Aorta (tissue), 5 donors: ENCODE results near the gene MXRA8. TPM values are rescaled to one million over a fixed set of nuclear protein-coding genes. Genes with fewer than 3 reads are reported as not detected.
A peak's percentile ranks its signal among the peaks of the same experiment; 100 is the strongest.

Experiments
- ATAC-seq: fragments of 200-7000 bp; cut with Tn5 transposase; one replicate; pipeline ENCODE4 v1.9.1; 2022; ENCODE audit warnings: moderate library complexity; ENCODE audit not compliant: low FRiP score
- DNase-seq, 2 donors: peaks; one replicate each; pipeline ENCODE4 v3.0.0-alpha.2; 2020
- H3K27ac ChIP-seq, 2 donors: one replicate each; pipeline ENCODE4 v1.5.1; 2013; ENCODE audit warnings: low read length in 2 of 2, mild to moderate bottlenecking in 2 of 2, moderate library complexity in 2 of 2, control low read depth in 1 of 2, inconsistent platforms in 1 of 2, low read depth in 1 of 2
- H3K27me3 ChIP-seq, 2 donors: one replicate each; pipeline ENCODE4 v1.6.1; 2013; ENCODE audit warnings: control low read depth in 1 of 2, low read length in 1 of 2, mild to moderate bottlenecking in 1 of 2, moderate library complexity in 1 of 2; ENCODE audit not compliant: insufficient read depth in 2 of 2, control insufficient read depth in 1 of 2
- H3K36me3 ChIP-seq, 2 donors: one replicate each; pipeline ENCODE4 v1.6.1; 2013; ENCODE audit warnings: control low read depth in 1 of 2, low read length in 1 of 2, mild to moderate bottlenecking in 1 of 2; ENCODE audit not compliant: insufficient read depth in 2 of 2, control insufficient read depth in 1 of 2
- H3K4me1 ChIP-seq, 2 donors: one replicate each; pipeline ENCODE4 v1.6.1; 2013; ENCODE audit warnings: low read length in 2 of 2, control low read depth in 1 of 2, mild to moderate bottlenecking in 1 of 2, moderate library complexity in 1 of 2; ENCODE audit not compliant: insufficient read depth in 2 of 2, control insufficient read depth in 1 of 2
- H3K4me3 ChIP-seq, 2 donors: one replicate each; pipeline ENCODE4 v1.5.1; 2013; ENCODE audit warnings: low read length in 2 of 2, control low read depth in 1 of 2, mild to moderate bottlenecking in 1 of 2
- H3K9me3 ChIP-seq: one replicate; pipeline ENCODE4 v1.6.1; 2013; ENCODE audit warnings: mild to moderate bottlenecking, low read length; ENCODE audit not compliant: control insufficient read depth
- WGBS, 2 donors: extraction: QIAGEN DNeasy Blood & Tissue Kit; methylation state at CpG; one replicate each; pipeline ENCODE4 v1.1.7; 2013; 5-methylcytosine and 5-hydroxymethylcytosine counted together
- intact Hi-C, 2 donors: fragments of 100-400 bp; cut with DNase I; formaldehyde crosslinking; loops; one replicate each; pipeline versions ENCODE4 v1.14.2 to v1.15.0; 2022
- polyA plus RNA-seq, 2 donors: library from polyadenylated mRNA; stranded (reverse); fragments of 200-250 nt; gene quantifications; one replicate each; pipeline ENCODE4 v1.2.3, GENCODE V29; 2013
- total RNA-seq, 2 donors: library from RNA; stranded (reverse); fragmentation: NEBNext Ultra II Directional; extraction: Animal tissue kit (Norgen Biotek cat#: 25700); gene quantifications; one replicate each; pipeline ENCODE4 v1.2.1, GENCODE V29; 2021
- donor health status: healthy with polysubstance abuse.
- donor health status: Bipolar disorder and iron deficiency.
- donor health status: DM: no; HTN: no; CAD: no.
- donor health status: DM: no; HTN: no; CAD: no.
- donor health status: DM: yes; HTN: yes; CAD: no.

Gene MXRA8
- total and polyA plus RNA-seq, 4 donors, result 52.3 to 364 (median 163) TPM

DNA sequence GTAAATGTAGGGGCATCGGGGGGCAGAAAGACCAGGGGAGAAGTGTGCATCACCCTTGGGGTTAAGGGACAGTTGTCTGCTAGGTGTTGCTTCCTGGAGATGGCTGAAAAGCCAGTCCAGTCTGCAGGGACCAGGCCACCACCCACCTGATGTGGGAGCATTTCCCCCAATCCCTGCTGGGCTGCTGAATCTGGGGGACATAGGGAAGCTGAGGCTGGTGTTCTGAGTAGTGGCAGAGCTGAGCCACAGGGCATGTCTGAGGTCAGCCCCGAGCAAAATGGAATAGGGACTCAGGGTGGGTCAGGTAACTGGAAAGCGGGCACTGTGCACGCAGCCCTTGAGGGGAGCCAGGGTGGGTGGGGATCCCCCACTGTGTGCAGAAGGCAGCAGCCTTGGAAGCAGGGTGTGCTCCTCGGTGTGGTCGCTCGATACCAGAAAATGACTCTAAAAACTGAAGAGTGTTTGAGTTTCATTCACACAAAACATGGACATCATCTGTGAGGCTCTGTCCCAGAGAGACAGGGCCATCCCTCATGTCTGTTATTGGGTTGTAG is 43.2 kb upstream of the MXRA8 start:
- Histone ChIP-seq H3K27ac (no peak overlapping the region), H3K27me3 (no peaks in the 10 kb centered on the region), H3K36me3 (no peaks in the 10 kb centered on the region), H3K4me3 (no peak overlapping the region), H3K9me3 (no peaks in the 10 kb centered on the region), H3K4me1 (no peaks in the 10 kb centered on the region)
- DNase-seq (no peak), ATAC-seq (no peak)
- intact Hi-C loops, result no loop called here
- 83 to 85% methylated on average over 7 of the region's 7 CpGs for WGBS, 2 donors

GRCh38 chr1:1400576-1401456 is 42.5 kb upstream of the MXRA8 start:
- WGBS, 2 donors, result 72 to 73% methylated on average over 22 of the region's 22 CpGs
- H3K9me3 ChIP-seq, result no peaks in the 10 kb centered on the region
- ATAC-seq (no peak), DNase-seq (no peak)
- no peak overlapping the region for H3K27ac ChIP-seq
- intact Hi-C loops, result no loop called here
- H3K4me3 ChIP-seq, result no peak overlapping the region
- H3K36me3 ChIP-seq, result no peaks in the 10 kb centered on the region
- no peaks in the 10 kb centered on the region for H3K27me3 ChIP-seq
- no peaks in the 10 kb centered on the region for H3K4me1 ChIP-seq

DNA sequence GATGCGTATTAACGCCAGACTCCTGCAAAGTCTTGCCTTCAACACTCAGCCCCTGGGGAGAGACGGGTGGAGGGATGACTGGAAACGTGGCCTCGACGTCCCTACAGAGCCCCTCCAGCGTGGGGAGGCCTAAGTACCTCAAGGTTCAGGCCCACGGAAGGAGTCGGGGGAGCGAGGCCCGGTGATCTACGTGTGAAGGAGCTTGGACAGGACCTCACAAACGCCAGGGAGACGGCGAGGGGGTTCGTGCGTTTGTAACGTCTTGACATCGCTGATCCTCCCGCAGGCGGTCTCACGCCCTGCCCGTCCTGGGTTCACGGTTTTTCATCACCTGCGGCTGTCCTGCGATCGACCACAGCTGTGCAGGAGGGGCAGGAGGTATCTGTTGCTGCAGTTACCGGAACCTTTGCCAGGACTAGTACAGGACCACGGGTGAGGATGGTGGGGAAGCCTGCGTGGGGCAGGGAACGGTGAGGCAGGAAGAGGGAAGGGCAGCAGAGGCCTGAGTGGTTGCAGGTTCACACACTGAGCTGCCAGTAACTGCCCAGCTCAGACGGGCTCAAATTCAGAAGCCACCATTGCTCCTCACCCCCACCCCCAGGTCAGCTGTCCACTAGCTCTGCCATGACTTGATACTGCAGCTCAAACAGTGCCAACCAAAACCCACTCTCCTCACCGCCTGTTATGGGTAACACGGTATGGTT is 41.7 kb upstream of the MXRA8 start:
- H3K4me1 ChIP-seq, result no peaks in the 10 kb centered on the region
- no peak for DNase-seq

GRCh38 chr1:1399187-1399871 is 41.0 kb upstream of the MXRA8 start, which contains the start of gene CCNL2:
Gene CCNL2 (minus strand): TSS chr1:1399335. CDS start chr1:1399306, 29 bp downstream.
- Histone ChIP-seq H3K4me3 (peak within 1 kb of the TSS; percentile 85 to 87), H3K27me3 (no peaks in the 10 kb centered on the region), H3K36me3 (peaks cover 0 to 2% of the 10 kb centered on the region in 2 donors), H3K4me1 (no peaks in the 10 kb centered on the region), H3K9me3 (no peaks in the 10 kb centered on the region), H3K27ac (peak within 1 kb of the TSS in 1 of 2 donors; percentile 57)
- intact Hi-C loops, result no loop called here
- peak; percentile 99 for ATAC-seq
- 0% methylated on average over 73 to 86 of the region's 86 CpGs for WGBS, 2 donors
- DNase-seq, result peak; percentile 100

More for the DNA sequence above, 41.7 kb upstream of the MXRA8 start:
- 3 to 4% methylated on average over 34 of the region's 34 CpGs for WGBS, 2 donors
- no peaks in the 10 kb centered on the region for H3K9me3 ChIP-seq
- peak overlapping the region in 1 of 2 donors; percentile 57 for H3K27ac ChIP-seq
- peak; percentile 5 for ATAC-seq
- H3K36me3 ChIP-seq, result peaks cover 0 to 2% of the 10 kb centered on the region in 2 donors
- H3K4me3 ChIP-seq, result peak overlapping the region; percentile 62 to 81
- H3K27me3 ChIP-seq, result no peaks in the 10 kb centered on the region
- intact Hi-C loops, result no loop called here

GRCh38 chr1:1398677-1399186 is 40.4 kb upstream of the MXRA8 start:
- no peaks in the 10 kb centered on the region for H3K27me3 ChIP-seq
- no peaks in the 10 kb centered on the region for H3K4me1 ChIP-seq
- ATAC-seq, result peak; percentile 2
- peak overlapping the region; percentile 85 to 87 for H3K4me3 ChIP-seq
- no peaks in the 10 kb centered on the region for H3K9me3 ChIP-seq
- no peak for DNase-seq
- 1% methylated on average over 48 to 54 of the region's 54 CpGs for WGBS, 2 donors
- H3K27ac ChIP-seq, result peak overlapping the region in 1 of 2 donors; percentile 4
- intact Hi-C loops, result no loop called here
- peaks cover 0 to 2% of the 10 kb centered on the region in 2 donors for H3K36me3 ChIP-seq

- peak overlapping the region; percentile 85 to 87 for H3K4me3 ChIP-seq
- peaks cover 0 to 4% of the 10 kb centered on the region in 2 donors for H3K36me3 ChIP-seq
- H3K4me1 ChIP-seq, result no peaks in the 10 kb centered on the region
- WGBS, 2 donors, result 55 to 56% methylated on average over 19 of the region's 19 CpGs
- no peaks in the 10 kb centered on the region for H3K27me3 ChIP-seq
- no peaks in the 10 kb centered on the region for H3K9me3 ChIP-seq
- H3K27ac ChIP-seq, result no peak overlapping the region
- intact Hi-C loops, result no loop called here
- DNase-seq (no peak), ATAC-seq (no peak)
These were observed 39.6 kb upstream of the MXRA8 start for GRCh38 chr1:1397839-1398523.

DNA sequence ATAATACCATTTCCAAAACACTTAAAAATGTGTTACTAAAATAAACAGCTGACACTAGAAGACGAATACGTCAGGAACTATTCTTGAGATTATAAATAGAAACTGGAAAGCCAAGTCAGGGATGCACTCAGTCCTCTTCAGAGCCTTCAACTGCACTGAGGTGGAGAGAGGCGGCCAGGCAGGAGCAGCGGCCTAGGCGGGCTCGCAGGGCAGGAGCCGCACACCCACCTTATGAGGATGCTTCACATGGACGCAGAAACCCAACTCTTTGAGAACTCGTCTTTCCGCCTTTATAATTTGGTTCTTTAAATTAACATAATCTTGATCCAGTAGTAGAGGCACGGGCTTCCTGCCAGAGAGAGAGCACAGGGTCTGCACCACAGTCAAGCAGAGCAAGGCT is 36.8 kb upstream of the MXRA8 start:
- no peaks in the 10 kb centered on the region for H3K4me1 ChIP-seq
- ATAC-seq (no peak), DNase-seq (no peak)
- no peak overlapping the region for H3K4me3 ChIP-seq
- H3K9me3 ChIP-seq, result no peaks in the 10 kb centered on the region
- 77 to 80% methylated on average over 11 of the region's 11 CpGs for WGBS, 2 donors
- H3K27me3 ChIP-seq, result no peaks in the 10 kb centered on the region
- intact Hi-C loops, result no loop called here
- peaks cover 0 to 11% of the 10 kb centered on the region in 2 donors for H3K36me3 ChIP-seq
- no peak overlapping the region for H3K27ac ChIP-seq

GRCh38 chr1:1394116-1394515 is 35.8 kb upstream of the MXRA8 start:
- 93 to 94% methylated on average over 7 of the region's 7 CpGs for WGBS, 2 donors
- Histone ChIP-seq H3K4me3 (no peak overlapping the region), H3K9me3 (no peaks in the 10 kb centered on the region), H3K4me1 (no peaks in the 10 kb centered on the region), H3K27ac (no peak overlapping the region), H3K36me3 (peaks cover 0 to 14% of the 10 kb centered on the region in 2 donors), H3K27me3 (no peaks in the 10 kb centered on the region)
- ATAC-seq (no peak), DNase-seq (no peak)
- intact Hi-C loops, result no loop called here
